GM12878 (cell line): Measurements from ENCODE around the gene ITGA8. TPM values are rescaled to one million over a fixed set of nuclear protein-coding genes. Genes with fewer than 3 reads are reported as not detected.

Source experiments
- ATAC-seq: fragments of 200-7000 bp; cut with Tn5 transposase; 3 replicates; pipeline ENCODE4 v1.9.1; 2020; ENCODE audit warnings: mild to moderate bottlenecking, moderate library complexity
- BruUV-seq: library from RNA; stranded (reverse); fragments of 400-500 nt; replicated peaks from 2 replicates; lab custom pipeline; 2021; lab: Mats Ljungman, UMichigan
- CTCF ChIA-PET: fragments of 300-600 bp; sonication (Branson Sonifier 250); formaldehyde crosslinking; extraction: SDS; loops from one replicate; lab custom pipeline; 2021; ENCODE audit warnings: inconsistent platforms; lab: Yijun Ruan, JAX
- POLR2A ChIA-PET: fragments of 350-600 bp; formaldehyde crosslinking; extraction: SDS; loops from one replicate; lab custom pipeline; 2021; ENCODE audit warnings: inconsistent platforms; lab: Charles Lee
- RAD21 ChIA-PET: fragments of 300-600 bp; sonication (Branson Sonifier 250); formaldehyde crosslinking; loops from one replicate; lab custom pipeline; 2023; ENCODE audit warnings: antibody characterized with exemption; ENCODE audit not compliant: unreplicated experiment; lab: Charles Lee
- SMC1A ChIA-PET: fragments of 300-600 bp; sonication (Branson Sonifier 250); formaldehyde crosslinking; loops from one replicate; lab custom pipeline; 2023; ENCODE audit not compliant: unreplicated experiment, uncharacterized antibody; lab: Charles Lee
- DNase-seq: peaks from one replicate; pipeline ENCODE4 v3.0.0-alpha.2; 2011; ENCODE audit warnings: low read depth, low spot score
- FAIRE-seq: peaks from 3 replicates; lab custom pipeline; 2011; peaks lifted over from hg19 to GRCh38; lab: Jason Lieb, UNC
- H2AFZ ChIP-seq: 2 replicates; pipeline ENCODE4 v1.6.0; 2011; ENCODE audit warnings: low read depth, low read length, control low read depth; ENCODE audit not compliant: control insufficient read depth
- H3K27ac ChIP-seq: 2 replicates; pipeline ENCODE4 v1.5.1; 2011; ENCODE audit warnings: control low read depth; ENCODE audit not compliant: control insufficient read depth, insufficient read depth
- H3K27me3 ChIP-seq, 2 experiments: replicated peaks in 1 of 2; 2 replicates each; pipeline versions ENCODE4 v1.6.0 to v1.6.1; 2011; ENCODE audit warnings: low read length in 1 of 2; ENCODE audit not compliant: control insufficient read depth in 2 of 2, insufficient read depth in 2 of 2
- H3K36me3 ChIP-seq, 2 experiments: 2 replicates each; pipeline ENCODE4 v1.5.1; 2011; ENCODE audit warnings: low read length in 1 of 2; ENCODE audit not compliant: control insufficient read depth in 2 of 2, insufficient read depth in 2 of 2
- H3K4me1 ChIP-seq: 2 replicates; pipeline ENCODE4 v1.6.1; 2011; ENCODE audit warnings: mild to moderate bottlenecking, low read length, moderate library complexity, mixed read lengths; ENCODE audit not compliant: control insufficient read depth, insufficient read depth
- H3K4me2 ChIP-seq: 2 replicates; pipeline ENCODE4 v1.6.0; 2011; ENCODE audit warnings: control low read depth; ENCODE audit not compliant: control insufficient read depth, insufficient read depth
- H3K4me3 ChIP-seq: fragments of 200-600 bp; sonication (generic); 2 replicates; pipeline ENCODE4 v1.5.1; 2016
- H3K79me2 ChIP-seq: 2 replicates; pipeline ENCODE4 v1.6.0; 2011; ENCODE audit warnings: low read length; ENCODE audit not compliant: control insufficient read depth, insufficient read depth
- H3K9ac ChIP-seq: 2 replicates; pipeline ENCODE4 v1.8.0; 2011; ENCODE audit warnings: low read length, control low read depth, mixed read lengths; ENCODE audit not compliant: control insufficient read depth, insufficient read depth
- H3K9me3 ChIP-seq: replicated peaks from 3 replicates; pipeline ENCODE4 v1.5.1; 2011; ENCODE audit warnings: mild to moderate bottlenecking, low read length; ENCODE audit not compliant: control insufficient read depth, insufficient read depth
- H4K20me1 ChIP-seq: 2 replicates; pipeline ENCODE4 v1.6.0; 2011; ENCODE audit not compliant: control insufficient read depth, insufficient read depth
- NRF1 ChIP-seq: conservative IDR thresholded peaks from 2 replicates; pipeline ENCODE4 v1.6.1; 2011; ENCODE audit warnings: mild to moderate bottlenecking, low read depth, low read length, improper control_type of control experiment
- SREBF1 ChIP-seq: IDR thresholded peaks from 2 replicates; pipeline ENCODE4 v1.6.1; 2012; ENCODE audit warnings: mild to moderate bottlenecking, low read length
- ZNF622 ChIP-seq: fragments of 450-650 bp; IDR thresholded peaks from 2 replicates; pipeline ENCODE4 v1.6.1; 2017; ENCODE audit warnings: mild to moderate bottlenecking, inconsistent platforms
- ZSCAN29 ChIP-seq: fragments of 450-650 bp; IDR thresholded peaks from 2 replicates; pipeline ENCODE4 v1.6.1; 2017; ENCODE audit warnings: mild to moderate bottlenecking, moderate library complexity
- WGBS: methylation state at CpG from one replicate; pipeline ENCODE4 v1.1.6; 2016; ENCODE audit warnings: low lambda C conversion rate; ENCODE audit not compliant: insufficient replicate concordance, insufficient coverage; ENCODE audit errors: missing lambda C conversion rate; 5-methylcytosine and 5-hydroxymethylcytosine counted together
- in situ Hi-C: fragments of 300-500 bp; cut with MboI; formaldehyde crosslinking; loops from 9 replicates; pipeline ENCODE4 v1.14.3; 2018; ENCODE audit warnings: mixed read lengths
- intact Hi-C: fragments of 100-400 bp; cut with micrococcal nuclease; formaldehyde crosslinking; loops from one replicate; pipeline ENCODE4 v1.14.2; 2022; ENCODE audit not compliant: unreplicated experiment
- polyA plus RNA-seq, 11 experiments: library from polyadenylated mRNA; depleted of rRNA in 4 of 11; unstranded in 6 of 11; stranded (reverse) in 5 of 11; fragments of >200 nt; fragmentation: Nextera tagmentation in 4 of 11; fragmentation: Illumina TruSeq in 1 of 11; extraction: Ambion mirVana in 4 of 11; extraction: Trizol in 1 of 11; gene quantifications; 1 replicate in 1 of 11; 2 replicates in 10 of 11; pipeline versions ENCODE4 v1.2.1 to v1.2.3, GENCODE V29; 2011 to 2016; ENCODE audit warnings: inconsistent platforms in 2 of 11, missing spikeins in 2 of 11, low read depth in 1 of 11
- total RNA-seq, 4 experiments: library from RNA; depleted of rRNA in 3 of 4; stranded (reverse); fragments of >200 nt in 3 of 4; fragmentation: Illumina TruSeq in 1 of 4; extraction: Trizol in 1 of 4; gene quantifications; 2 replicates each; pipeline versions ENCODE4 v1.2.1 to v1.2.3, GENCODE V29; 2013 to 2021
- TF ChIP-seq, protein P1 (sequence below): fragments of 450-650 bp; formaldehyde crosslinking; IDR thresholded peaks from 2 replicates; pipeline ENCODE4 v1.4.0; 2020; ENCODE audit warnings: mild to moderate bottlenecking, moderate library complexity

ITGA8 gene
- total and polyA plus RNA-seq, 10 of the 15 experiments (the other 5 are each of a cell fraction or from before 2014, with no cell fraction given) = 0.03 TPM; not detected in 9

DNA sequence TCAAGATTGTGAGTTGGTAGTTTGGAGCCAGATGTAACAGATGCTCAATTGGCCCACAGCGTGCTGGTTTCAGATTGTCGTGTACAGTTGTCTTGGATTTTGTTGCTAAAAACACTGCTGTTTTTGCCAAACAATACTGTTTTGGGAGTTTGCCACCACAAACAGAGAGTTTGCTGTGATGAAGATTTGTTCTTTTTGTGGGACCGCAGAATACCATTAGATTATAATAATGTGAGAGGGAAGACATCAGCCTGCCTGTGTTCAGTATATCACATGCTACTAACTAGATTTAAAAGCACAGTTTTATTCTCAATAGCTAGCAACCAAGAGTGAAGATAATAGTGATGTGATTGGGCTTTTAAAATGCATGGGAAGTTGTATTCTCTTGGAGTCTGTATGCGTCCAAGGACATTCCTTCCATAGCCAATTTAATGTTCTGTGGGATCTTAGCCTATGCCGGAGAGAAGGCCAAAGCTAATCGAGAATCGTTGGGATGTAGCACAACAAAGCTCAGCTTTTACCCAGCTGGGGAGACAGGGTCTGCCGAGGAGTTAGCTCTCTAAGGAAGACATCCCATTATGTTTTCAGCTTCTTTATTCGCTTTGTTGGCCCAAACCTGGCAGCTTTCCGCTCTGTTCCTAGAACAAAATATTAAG, 18.7 kb upstream of the ITGA8 start:
- RAD21 ChIA-PET = no interaction called here

More for the DNA sequence above, 18.7 kb upstream of the ITGA8 start:
- ChIA-PET SMC1A (no interaction called here), POLR2A (no interaction called here), CTCF (interaction anchor here (0.7 kb wide), 1 partner anchor 9 kb away, joined by 3 read pairs; no protein-coding TSS in a partner anchor)
- Histone ChIP-seq H3K9me3 (no peaks in the 10 kb centered on the region), H3K4me3 (no peak overlapping the region), H3K27me3 (no peaks in the 10 kb centered on the region), H3K79me2 (no peaks in the 10 kb centered on the region), H3K4me2 (no peak overlapping the region), H3K27ac (no peak overlapping the region), H2AFZ (no peak overlapping the region), H3K9ac (no peak overlapping the region), H4K20me1 (no peaks in the 10 kb centered on the region), H3K36me3 (no peaks in the 10 kb centered on the region), H3K4me1 (no peaks in the 10 kb centered on the region)
- intact Hi-C loops (no loop called here), in situ Hi-C loops (no loop called here)
- no peak for ATAC-seq
- no TSS peak for BruUV-seq
- TF ChIP-seq ZSCAN29 (no peak), NRF1 (no peak), SREBF1 (no peak), ZNF622 (no peak)
- TF ChIP-seq, protein P1, sequence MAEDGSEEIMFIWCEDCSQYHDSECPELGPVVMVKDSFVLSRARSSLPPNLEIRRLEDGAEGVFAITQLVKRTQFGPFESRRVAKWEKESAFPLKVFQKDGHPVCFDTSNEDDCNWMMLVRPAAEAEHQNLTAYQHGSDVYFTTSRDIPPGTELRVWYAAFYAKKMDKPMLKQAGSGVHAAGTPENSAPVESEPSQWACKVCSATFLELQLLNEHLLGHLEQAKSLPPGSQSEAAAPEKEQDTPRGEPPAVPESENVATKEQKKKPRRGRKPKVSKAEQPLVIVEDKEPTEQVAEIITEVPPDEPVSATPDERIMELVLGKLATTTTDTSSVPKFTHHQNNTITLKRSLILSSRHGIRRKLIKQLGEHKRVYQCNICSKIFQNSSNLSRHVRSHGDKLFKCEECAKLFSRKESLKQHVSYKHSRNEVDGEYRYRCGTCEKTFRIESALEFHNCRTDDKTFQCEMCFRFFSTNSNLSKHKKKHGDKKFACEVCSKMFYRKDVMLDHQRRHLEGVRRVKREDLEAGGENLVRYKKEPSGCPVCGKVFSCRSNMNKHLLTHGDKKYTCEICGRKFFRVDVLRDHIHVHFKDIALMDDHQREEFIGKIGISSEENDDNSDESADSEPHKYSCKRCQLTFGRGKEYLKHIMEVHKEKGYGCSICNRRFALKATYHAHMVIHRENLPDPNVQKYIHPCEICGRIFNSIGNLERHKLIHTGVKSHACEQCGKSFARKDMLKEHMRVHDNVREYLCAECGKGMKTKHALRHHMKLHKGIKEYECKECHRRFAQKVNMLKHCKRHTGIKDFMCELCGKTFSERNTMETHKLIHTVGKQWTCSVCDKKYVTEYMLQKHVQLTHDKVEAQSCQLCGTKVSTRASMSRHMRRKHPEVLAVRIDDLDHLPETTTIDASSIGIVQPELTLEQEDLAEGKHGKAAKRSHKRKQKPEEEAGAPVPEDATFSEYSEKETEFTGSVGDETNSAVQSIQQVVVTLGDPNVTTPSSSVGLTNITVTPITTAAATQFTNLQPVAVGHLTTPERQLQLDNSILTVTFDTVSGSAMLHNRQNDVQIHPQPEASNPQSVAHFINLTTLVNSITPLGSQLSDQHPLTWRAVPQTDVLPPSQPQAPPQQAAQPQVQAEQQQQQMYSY = no peak
- FAIRE-seq = no peak
- no peak for DNase-seq
- 54% methylated on average over 10 of the region's 10 CpGs for WGBS
